NCI-H146 (cell line): ENCODE data around the gene OBP2B.
"Not testable (repeated sequence)": the region's sequence is repeated elsewhere in the genome, so short reads cannot be mapped to it uniquely, and the experiment has no call there.

ENCODE experiments used
- DNase-seq: peaks from one replicate; lab custom pipeline; 2025; lab: John Stamatoyannopoulos, UW

OBP2B gene

DNA sequence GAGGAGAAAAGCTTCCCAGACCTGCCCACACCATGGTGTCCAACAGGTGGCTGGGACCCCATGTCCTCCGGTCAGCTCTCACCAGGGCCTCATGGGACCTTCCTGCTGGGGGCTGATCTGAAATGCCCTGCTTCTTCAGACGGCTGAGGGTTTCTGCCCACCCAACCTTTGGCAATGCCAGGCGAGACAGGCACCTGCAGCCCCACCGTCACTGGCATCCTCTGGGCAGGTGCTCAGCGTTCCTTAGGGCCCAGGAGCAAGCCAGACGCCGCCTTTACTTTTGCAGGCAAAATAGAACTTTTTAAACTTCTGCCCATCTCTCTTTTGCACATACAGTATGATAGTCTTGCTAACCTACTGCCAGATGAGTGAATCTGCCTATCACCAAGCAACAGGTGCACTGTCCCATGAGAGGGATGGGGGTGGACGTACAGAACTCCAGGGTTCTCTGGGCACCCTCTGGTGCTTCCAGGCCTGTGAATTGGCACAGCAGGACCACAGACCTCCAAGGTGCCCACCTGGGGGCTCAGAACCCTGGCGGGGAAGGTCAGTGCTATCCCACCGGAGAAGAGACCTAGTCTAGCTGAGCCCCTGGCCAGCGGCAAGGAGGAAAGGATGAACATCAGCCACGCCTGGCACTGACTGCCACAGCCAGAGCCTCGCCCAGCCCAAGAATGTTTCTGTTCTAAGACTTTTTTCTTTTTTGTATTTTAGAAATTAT, 7.5 kb downstream of the OBP2B start:
- DNase-seq = no peak

GRCh38 chr9:133200631-133201030, 8.4 kb downstream of the OBP2B start:
- no peak for DNase-seq

DNA sequence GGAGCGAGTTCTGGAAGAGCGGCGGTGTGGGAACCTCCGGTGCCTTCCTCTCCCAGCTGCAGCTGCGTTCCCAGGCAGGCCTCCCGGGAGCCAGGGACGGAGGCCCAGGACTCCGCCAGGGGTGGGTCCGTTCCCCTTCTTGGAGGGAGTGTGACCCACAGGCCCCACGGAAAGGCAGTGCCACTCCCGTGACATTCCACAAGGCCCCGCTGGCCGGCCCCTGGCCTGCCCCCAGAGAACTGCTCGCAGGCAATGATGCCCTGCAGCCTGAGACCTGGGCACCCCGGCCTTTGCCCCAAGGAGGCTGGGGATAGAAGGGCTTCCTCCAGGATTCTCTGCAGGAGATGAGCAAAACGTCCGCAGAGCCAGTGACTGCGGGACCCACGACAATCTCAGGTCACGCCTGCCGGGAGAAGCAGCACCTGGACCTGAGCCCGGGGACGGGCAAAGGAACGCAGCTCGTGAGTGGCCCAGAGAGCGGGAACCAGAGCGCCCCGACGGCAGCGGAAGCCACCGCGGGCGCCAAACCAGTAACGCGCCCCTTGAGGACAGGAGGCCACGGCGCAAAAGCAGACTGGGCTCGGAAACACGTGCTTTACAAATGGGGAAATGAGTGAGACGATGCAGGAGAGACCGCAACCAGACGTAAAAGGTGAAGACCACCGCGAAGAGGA, 9.3 kb downstream of the OBP2B start:
- no peak for DNase-seq

DNA sequence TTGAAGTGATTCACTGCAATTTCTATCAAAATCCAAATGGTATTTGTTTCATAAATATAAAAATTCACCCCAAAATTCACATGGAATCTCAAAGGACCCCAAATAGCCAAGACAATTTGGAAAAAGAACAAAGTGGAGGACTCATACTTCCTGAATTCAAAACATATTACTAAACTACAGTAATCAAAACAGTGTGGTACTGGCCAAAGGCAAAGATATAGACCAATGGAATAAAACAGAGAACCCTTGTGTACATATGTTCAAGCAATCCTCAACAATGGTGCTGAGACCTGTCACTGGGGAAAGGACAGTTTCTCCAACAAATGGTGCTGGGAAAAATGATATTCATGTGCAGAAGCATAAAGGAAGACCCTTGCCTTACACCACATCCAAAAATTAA, 14.0 kb downstream of the OBP2B start:
- DNase-seq = no peak

- no peak for DNase-seq
Measured at GRCh38 chr9:133194597-133194996, 14.5 kb downstream of the OBP2B start.

GRCh38 chr9:133191989-133192388, 17.1 kb downstream of the OBP2B start:
- DNase-seq = no peak

DNA sequence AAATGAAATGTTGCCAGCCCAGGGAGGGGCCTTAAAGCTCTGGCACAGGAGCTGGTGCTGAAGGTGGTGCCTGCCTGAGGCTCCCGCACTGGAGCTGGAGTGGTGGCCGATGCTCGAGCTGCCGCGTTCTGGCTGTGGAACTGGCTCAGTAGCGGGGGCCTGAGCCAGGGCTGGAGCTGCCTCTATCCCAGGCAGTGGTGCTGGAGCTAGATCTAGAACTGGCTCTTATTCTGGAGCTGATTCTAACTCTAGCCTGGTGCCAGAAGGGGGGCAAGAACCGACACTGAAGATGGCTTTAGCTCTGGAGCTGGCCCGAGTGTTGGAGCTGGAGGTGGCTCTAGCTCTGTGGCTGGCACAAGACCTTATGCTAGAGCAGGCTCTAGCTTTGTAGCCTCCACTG, 19.2 kb downstream of the OBP2B start:
- no peak for DNase-seq

DNA sequence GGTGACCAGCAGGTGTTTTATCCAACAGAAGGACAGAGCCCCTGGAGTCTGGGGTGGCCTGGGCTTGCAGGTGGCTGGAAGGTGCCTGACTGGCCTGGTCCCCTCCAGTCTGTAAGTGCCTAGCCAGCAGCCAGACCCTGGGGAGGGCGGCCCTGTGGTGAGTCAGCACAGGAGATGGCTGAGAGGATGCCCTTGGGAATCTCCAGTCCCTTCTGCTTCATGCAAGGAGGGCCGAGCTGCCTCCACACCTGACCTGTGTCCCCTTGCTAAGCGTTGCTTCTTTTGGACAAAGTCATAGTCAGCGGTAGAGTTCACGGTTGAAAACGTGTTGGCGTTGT, 20.2 kb downstream of the OBP2B start:
- DNase-seq = no peak

DNA sequence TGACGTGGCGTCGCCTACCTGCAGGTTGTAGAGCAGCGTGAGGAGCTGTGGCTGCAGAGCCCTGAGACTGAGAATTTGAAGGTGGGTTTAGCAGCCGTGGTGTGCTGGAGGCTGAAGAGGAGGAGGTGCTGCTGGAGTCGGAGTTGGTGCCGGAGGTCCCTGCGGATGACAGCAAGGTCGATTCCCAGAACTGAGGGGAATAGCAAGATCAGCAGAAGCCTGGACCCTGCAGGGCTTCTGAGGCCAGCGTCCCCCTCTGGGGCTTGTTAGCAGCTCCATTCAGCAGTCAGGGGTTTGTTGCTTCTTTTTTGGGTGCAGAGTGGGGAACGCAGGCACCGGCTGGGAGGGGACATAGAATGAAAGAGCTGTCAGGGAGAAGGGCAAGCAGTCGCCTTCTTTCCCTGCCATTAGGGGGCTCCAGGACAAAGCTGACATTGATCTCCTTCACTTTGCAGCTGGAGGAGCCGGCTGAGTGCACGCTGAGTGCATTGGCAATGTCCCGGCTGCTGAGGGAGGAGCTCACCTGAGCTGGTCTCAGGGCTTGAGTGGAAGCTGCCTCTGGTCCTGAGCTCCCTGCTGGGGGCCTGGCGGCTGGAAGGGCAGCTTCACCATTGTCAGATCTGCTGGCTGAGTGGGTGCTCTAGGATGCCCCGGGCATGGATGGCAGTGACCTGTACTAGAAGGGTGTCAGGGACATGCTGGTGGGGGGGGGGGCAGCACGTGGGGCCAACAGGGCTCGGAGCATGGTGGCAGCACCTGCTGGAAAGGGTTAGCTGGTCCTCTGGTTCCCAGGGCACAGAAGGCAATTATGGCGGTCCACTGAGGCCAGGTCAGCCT, 20.8 kb downstream of the OBP2B start:
- peak; percentile 68 for DNase-seq

GRCh38 chr9:133187561-133188005, 21.5 kb downstream of the OBP2B start:
- no peak for DNase-seq

- no peak for DNase-seq
Measured at GRCh38 chr9:133186736-133187135, 22.3 kb downstream of the OBP2B start.

DNA sequence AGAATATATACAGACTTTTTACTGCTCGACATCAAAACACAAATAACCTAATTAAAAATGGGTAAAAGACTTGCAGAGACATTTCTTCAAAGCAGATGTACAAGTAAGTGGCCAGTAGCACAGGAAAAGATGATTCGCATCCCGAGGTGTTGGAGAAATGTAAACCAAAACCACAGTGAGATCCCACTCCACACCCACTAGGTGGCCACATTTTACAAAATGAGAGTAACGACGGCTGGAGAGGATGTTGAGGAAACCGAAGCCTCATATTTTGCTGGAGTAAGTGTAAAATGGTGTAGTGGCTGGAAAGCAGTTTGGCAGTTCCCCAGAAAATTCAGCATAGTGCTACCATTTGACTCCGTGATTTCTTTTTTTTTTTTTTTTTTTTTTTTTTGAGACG, 24.1 kb downstream of the OBP2B start:
- peak; percentile 65 for DNase-seq

- DNase-seq = no peak
Measured at GRCh38 chr9:133182151-133182550, 26.9 kb downstream of the OBP2B start.

- no peak for DNase-seq
Measured at GRCh38 chr9:133181561-133181960, 27.5 kb downstream of the OBP2B start.

GRCh38 chr9:133180953-133181352, 28.1 kb downstream of the OBP2B start:
- DNase-seq = no peak

DNA sequence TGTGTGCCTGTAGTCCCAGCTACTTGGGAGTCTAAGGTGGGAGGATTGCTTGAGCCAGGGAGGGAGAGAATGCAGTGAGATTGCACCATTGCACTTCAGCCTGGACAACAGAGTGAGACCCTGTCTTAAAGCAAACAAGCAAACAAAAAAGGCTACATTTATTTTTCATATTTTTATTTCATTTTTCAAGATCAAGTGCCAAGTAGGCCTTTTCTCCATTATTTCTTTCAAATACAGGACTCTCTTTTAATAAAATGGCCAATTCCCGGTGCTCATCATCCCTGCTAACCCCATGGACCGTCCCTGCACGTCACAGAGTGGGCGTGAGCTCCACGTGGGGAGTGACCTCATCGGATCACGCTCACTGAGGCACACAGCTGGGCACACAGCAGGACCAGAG, 36.0 kb downstream of the OBP2B start:
- DNase-seq = no peak

DNA sequence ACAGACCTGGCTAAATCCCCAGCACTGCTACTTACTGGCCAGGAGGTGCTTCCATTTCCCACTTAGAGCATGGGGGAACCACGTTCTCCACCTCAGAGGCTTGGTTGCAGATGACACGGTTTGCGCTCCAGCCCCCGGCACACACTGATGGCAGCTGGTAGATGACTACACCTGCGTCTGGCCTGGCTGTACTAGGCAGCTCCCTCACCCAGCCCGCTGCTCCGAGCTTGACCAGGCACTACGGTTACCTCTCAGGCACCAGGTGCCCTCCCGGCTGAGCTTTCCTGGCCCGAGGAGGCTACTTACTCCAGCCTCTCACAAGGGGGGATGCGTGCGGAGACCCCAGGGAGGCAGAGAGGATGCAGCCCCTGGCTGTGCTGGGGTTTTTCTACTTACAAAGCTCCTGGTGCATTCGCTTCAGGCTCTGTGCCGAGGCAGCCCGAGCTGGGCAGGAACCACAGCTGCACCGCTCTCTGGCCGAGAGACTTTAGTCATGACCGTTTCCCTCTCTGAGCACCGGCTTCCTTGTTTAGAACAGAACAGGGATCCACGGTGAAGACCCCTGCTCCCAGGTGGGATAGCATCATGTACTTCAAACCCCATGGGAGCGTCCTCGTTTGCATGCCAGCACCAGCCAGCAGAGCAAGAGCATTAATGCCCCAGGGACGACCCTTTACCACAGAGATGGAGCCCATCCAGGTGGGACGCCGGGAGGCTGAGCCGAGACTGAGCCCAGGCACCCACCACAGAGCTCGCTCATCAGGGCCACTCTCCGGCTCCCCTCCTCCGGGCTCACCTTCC, 37.7 kb downstream of the OBP2B start:
- peak; percentile 26 for DNase-seq

DNA sequence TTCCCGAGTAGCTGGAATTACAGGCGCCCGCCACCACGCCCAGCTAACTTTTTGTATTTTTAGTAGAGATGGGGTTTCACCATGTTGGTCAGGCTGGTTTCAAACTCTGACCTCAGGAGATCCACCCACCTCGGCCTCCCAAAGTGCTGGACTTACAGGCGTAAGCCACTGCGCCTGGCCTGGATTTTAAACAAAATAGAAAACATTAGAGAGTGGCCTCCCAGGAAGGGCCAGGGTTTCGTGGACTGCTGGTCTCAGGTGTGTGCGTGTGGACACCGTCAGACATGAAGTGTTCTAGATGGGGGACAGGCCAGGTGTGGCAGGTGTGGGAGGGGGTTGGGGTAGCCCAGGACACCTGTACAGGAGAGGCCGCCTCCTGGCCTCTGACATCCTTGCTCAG, 38.3 kb downstream of the OBP2B start:
- no peak for DNase-seq

DNA sequence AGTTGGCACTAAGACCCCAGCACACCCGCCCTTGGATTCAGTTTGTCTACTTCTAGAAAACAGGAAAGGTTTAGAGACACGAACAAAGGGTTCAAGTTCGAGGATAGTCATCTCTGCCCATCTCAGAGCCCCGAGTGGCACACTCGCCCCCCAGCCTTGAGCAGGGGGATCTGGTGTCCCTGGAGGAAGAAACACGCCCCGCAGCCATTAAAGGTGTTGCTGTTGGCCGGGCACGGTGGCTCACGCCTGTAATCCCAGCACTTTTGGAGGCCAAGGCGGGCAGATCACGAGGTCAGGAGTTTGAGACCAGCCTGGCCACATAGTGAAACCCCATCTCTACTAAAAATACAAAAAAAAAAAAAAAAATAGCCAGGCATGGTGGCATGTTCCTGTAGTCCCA, 39.4 kb downstream of the OBP2B start:
- not testable (repeated sequence) for DNase-seq

DNA sequence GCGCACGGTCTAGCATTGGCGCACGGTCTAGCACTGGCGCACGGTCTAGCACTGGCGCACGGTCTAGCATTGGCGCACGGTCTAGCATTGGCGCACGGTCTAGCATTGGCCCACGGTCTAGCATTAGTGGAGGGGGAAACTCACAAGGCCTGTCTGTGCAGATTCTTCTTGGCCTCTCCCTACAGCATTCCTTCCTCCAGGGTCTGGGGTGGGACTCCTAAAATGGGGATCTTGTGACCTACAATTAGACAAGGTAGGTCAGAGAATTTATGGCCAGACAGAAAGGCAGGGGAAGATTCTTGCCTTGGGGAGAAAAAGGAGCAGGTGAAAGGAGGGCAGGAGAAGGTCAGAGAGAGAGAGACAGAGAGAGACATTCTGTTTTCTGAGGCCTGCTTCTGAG, 39.9 kb downstream of the OBP2B start:
- DNase-seq = no peak

DNA sequence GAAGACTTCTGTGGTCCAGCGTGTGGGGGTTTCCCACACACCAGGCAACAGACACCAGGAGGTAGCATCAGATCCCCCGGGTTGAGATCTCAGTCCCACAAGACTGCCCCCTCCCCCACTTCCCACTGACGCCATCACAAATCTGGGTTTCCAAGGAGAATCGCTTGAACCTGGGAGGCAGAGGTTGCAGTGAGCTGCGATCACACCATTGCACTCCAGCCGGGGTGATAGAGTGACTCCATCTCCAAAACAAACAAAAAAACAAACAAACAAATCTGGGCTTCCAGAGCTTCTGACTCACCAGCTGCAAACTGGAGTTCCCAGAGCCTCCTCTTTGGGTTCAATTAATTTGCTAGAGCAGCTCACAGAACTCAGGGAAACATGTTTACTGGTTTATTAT, 40.6 kb downstream of the OBP2B start:
- no peak for DNase-seq

DNA sequence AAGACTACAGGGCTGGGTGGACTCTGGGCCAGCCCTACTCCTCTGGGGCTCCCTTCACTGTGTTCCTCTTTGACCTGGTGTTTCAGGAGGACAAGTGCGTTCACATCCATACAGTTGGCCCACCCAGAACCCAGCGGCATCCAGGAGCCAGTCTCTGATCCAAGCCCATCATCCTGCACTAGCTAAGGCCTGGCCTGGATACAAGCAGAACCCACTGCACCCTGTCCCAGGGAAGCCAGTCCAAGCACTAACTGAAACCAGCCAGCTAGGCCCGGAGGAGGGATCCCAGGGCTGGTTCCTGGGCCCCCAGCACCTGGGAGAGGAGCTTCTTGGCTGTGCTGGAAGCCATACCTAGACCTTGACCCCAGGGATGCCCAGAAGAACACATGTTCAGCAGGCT, 41.3 kb downstream of the OBP2B start:
- no peak for DNase-seq
